Transverse colon (tissue), 4 donors: ENCODE data around the gene PITPNM1.
A peak's percentile ranks its signal among the peaks of the same experiment; 100 is the strongest.

Experiments used
- CTCF ChIP-seq, 5 experiments: fragments of 200-600 bp in 3 of 5; fragments of 450-650 bp in 2 of 5; sonication (generic) in 3 of 5; IDR thresholded peaks; 1 replicate in 2 of 5; 2 replicates in 3 of 5; pipeline ENCODE4 v1.5.1; 2016 to 2017; ENCODE audit warnings: antibody characterized with exemption in 5 of 5, inconsistent platforms in 3 of 5, mild to moderate bottlenecking in 2 of 5, moderate library complexity in 1 of 5
- POLR2A ChIP-seq: fragments of 450-650 bp; IDR thresholded peaks from one replicate; pipeline ENCODE4 v1.6.1; 2016; ENCODE audit warnings: antibody characterized with exemption, mild to moderate bottlenecking, moderate library complexity
- POLR2AphosphoS5 ChIP-seq, 3 donors: sonication (generic); formaldehyde crosslinking; IDR thresholded peaks; one replicate each; pipeline ENCODE4 v1.6.1; 2016; ENCODE audit warnings: antibody characterized with exemption in 3 of 3

DNA sequence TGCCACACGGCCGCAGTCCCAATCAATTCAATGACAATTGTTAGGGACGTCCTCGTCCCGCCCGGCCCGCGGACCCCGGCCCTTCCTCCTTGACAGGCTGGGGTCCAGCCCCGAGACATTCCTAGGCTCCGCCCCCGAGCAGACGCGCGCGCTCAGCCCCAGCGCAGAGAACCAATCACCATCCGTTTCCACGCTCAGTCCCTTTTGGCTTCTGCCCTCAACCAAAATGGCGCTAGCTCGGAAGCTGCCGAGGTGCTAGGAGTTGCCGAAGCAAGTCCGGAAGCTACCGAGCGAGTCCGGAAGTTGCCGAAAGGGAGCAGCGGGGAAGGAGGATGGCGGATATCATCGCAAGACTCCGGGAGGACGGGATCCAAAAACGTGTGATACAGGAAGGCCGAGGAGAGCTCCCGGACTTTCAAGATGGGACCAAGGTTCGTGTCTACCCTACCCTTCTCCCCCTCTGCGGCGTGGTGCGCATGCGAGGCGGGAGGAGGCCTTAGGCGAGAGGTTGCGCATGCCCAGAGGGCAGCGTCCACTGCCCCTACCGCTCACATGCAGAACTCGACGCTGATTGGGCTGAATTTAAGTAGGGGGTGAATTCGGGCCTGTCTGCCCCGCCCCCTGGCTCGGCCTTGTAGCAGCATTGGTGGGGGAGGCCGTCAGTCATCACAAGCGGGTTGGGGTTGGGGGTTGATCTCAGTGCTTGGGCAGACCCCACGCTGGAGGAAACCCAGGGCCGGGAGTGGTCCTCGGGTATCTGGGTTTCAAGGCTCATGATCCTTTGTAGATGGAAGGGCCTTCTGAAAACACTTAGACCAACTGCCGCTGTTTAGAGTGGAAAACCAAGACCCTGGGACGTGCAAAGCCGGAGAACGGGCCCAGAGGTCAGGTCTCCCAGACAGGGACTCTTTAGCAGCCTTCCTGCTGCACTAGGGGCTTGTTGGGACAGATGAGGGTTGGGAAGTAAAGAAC, 22.1 kb downstream of the PITPNM1 start, which contains the start of gene AIP:
- TF ChIP-seq POLR2AphosphoS5 (IDR thresholded peaks at IDR 0.05) (peak; percentile 62 to 79 (median 67)), CTCF (IDR thresholded peaks at IDR 0.05) (peak in 3 of 5 experiments; percentile 21 to 69 (median 50)), POLR2A (peak; percentile 78)
